ENCODE data around the gene LRBA.

DNA sequence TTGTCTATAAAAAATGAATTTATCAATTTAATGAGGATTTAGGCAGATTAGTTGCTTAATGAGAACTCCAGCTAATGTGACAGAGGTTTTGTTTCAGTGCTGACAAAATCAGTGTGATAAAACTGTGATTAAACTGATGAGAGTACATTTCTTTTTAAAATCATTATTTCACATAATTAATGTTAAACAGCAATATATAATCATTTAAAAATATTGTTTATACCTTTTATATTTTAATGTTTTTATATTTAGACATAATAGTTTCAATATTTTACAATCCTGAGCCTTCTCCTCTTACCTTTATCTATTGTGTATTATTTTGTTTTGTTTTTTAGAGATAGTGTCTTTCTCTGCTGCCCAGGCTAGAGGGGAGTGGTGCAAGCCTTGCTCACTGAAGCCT, 480.3 kb downstream of the LRBA start:
- TF ChIP-seq POLR2A (IDR thresholded peaks at IDR 0.05; ENCODE audit: low read depth, low read length), result no peak
- no peak for TF ChIP-seq TAF1 (IDR thresholded peaks at IDR 0.05; ENCODE audit: borderline replicate concordance, low read depth, low read length)

All from GM12892 (cell line).